Stimulated activated CD8-positive, alpha-beta memory T cell treated with anti-CD3 and anti-CD28 coated beads, Interleukin-4, amount 100 ng/mL, for 1 hour (primary cell): ENCODE measurements around the gene PANK2.

ENCODE experiments used
- DNase-seq, 2 donors: peaks; one replicate each; pipeline ENCODE4 v3.0.0-alpha.2; 2020; ENCODE audit warnings: low read depth in 2 of 2, low spot score in 1 of 2

The PANK2 gene

DNA sequence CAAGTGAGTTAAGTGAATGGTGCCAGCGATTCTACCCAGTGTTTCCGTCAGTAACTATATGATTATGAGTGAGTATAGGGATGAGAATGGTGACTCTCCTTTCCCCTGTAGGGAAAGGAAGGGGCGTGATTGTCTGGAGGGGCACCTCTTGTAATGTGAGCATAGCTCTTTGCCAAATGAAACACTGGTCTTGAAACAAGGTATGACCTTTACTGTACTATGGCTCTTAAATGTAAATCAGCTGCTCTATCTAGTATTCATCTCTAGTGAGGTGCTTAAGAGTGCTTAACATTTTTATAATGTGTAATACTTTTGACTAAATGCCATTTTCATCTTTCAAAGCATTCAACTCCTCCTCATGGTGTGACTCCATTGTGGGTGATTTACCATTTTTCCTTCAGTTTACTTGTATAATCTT lies 11.0 kb downstream of the PANK2 start:
- DNase-seq: no peak

DNA sequence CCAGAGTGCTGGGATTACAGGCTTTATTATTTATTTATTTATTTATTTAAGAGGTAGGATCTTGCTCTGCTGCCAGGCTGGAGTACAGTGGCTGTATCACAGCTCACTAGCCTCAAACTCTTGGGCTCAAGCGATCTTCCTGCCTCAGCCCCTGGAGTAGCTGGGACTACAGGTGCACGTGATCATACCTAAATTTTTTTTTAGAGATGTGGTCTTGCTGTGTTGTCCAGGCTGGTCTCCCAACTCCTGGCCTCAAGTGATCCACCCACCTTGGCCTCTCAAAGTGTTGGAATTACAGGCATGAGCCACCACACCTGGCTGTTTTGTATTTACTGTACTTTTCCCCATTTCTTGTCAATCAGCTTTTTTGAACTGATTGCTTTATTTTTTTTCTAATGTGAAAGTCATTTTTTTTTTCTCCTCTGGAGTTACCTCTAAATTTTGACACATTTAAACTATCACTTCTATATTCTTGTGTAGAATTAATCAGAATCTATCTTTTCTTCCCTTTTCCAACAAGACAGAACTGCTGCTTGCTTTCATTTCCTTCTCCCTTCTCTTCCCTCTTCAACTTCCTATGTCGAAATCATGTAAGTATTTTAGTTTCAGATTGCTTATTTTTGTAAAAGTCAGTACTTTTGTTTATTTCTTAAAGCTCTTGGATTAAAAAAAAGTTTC lies 12.0 kb downstream of the PANK2 start:
- no peak for DNase-seq

DNA sequence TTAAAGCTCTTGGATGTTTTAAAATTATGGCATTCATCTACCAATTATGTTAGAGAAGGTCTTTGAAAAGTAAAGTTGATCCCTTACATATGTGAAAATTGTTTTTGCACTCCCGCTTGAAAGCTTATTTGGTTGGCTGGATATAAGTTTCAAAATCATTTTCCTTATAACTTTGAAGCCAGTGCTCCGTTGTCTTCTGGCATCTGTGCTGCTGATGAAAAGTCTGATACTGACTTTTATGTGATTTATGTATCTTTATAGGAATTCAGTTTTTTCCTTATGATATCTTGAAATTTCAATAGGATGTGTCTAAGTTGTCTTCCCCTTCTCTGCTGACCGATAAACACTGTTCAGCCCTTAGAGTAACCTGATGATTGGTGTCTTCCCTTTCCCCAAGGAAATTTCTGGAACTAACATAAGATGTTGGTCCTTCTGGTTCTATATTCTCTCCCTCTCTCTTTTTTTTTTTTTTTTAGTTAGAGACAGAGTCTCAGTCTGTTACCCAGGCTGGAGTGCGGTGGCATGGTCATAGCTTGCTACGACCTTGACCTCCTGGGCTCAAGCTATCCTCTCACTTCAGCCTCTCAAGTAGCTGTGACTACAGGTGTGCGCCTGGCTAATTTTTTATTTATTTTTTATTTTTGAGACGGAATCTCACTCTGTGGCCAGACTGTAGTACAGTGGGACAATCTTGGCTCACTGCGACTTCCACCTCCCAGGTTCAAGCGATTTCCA lies 12.7 kb downstream of the PANK2 start:
- DNase-seq: no peak

DNA sequence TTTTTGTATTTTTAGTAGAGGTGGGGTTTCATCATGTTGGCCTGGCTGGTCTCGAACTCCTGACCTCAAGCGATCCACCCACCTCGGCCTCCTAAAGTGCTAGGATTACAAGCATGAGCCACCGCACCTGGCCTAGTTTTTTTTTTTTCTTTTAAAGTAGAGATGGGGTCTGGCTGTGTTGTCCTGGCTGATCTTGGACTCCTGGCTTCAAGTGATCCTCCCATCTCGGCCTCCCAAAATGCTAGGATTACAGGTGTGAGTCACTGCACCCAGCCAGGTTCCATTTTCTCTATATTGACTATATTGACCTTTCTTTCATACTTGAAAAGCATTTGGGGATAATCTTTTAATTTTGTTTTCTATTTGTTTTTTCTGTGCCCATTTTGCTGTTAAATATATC lies 13.3 kb downstream of the PANK2 start:
- no peak for DNase-seq

DNA sequence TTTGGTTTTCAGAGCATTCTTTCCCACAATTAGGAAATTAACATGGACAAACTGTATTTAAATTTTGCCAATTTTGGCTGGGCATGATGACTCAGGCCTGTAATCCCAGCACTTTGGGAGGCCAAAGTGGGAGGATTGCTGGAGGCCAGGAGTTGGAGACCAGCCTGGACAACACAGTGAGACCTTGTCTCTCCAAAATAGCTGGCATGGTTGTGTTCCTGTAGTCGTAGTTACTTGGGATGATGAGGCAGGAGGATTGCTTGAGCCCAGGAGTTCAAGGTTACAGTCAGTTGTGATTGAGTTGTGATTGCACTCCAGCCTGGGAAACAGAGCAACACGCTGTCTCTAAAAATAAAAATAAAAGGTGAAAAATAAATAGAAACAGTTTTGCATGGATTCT lies 15.0 kb downstream of the PANK2 start:
- DNase-seq: no peak

DNA sequence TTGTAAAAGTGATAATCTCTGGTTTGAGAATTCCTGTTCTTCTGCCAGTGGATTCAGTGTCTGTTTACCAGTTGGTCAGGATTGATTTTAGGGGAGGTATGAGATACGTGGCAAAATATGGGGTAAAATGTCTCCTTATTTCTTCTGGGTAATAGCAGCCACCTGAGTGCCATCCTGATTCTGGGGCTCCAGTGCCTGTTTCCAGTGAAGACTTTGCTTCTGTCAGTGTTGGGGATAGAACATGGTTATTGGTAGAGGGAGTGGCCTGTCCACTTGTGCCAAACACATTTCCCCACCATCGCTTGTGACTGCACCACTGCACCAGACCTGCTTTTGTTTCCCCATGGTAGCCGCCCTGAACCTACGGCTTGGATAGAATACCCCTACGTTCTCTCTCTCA lies 15.7 kb downstream of the PANK2 start:
- DNase-seq: no peak

DNA sequence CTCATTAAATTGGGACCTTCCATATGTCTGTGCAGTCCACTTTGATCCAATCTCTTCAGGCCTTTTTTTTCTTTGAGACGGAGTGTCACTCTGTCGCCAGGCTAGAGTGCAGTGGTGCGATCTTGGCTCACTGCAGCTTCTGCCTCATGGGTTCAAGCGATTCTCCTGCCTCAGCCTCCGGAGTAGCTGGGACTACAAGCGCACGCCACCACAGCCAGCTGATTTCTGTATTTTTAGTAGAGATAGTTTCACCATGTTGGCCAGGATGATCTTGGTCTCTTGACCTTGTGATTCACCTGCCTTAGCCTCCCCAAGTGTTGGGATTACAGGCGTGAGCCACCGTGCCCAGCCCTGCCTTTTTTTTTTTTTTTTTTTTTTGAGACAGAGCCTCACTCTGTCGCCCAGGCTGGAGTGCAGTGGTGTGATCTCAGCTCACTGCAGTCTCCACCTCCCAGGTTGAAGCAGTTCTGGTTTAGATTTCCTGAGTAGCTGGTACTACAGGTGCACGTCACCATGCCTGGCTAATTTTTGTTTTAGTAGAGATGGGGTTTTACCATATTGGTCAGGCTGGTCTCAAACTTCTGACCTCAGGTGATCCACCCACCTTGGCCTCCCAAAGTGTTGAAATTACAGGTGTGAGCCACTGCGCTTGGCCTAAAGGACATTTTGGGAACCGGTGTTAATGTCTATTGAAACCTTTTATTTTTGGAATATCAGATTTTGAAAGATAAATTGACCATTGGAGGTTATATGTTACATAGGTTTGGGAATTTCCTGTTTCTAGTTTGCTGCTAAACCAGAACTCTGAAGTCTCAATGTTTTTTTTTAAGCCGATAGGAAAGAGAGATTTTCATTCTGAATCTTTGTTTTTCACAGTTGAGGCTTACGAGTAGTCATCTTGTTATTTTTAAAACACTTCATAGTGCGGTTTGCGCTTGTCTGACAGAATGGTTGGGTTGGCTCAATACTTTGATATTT lies 17.8 kb downstream of the PANK2 start:
- DNase-seq: peak in 1 of 2 donors; percentile 9

DNA sequence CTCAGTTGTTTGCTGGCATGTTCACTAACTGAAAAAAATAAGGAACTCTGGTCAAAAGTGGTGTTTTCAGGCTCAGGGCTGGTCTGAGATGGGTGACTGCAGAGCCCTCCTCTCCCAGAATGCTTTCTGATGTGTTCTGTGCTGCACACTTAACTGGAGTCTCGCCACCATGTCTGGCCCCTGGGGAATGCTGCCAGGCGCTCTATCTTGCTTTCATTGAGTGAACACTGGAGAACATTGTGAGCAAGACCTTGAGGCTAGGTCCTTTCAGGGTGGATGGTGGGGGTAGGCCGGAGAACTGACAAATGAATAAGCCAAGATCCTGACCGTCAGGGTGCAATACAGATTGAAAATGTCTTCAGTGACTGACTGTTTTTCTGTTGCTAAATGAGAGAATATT lies 19.5 kb downstream of the PANK2 start:
- no peak for DNase-seq

DNA sequence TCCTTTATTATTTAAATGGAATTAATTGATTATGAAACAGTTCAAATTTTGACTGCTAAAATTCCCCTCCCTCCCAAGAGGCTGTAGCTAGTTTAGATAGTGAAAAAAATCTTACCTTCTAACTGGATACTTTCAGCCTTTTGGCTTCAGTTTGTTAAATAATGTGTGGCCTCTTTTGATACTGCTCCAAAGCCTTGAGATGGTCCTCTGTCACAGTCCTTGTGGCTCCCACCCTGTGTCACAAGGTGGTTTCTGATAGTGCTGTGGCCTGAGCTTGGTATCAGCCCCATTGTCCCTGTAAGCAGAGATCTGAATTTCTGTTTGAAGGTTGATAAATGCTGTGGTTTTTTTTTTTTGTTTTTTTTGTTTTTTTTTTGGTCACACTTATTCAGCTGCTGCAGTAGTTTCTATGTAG lies 20.8 kb downstream of the PANK2 start:
- DNase-seq: no peak

DNA sequence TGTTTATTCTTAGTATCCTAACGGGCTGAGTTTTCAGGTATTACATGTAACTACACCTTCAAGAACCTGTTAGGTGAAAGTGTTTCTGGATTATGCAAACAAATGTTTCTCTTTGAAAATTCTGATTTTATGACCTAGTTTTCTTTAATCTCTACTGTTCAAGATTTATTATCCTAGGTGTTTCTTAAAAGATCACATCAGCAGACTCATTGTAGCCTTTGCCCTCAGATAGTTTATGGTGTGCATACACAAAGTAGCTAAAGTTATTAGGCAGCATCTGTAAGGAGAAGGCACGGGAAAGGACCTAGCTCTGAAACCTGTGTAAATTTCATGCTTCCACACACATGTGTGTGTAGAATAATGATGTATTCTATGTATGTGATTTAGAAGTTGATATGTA lies 21.7 kb downstream of the PANK2 start:
- DNase-seq: no peak

DNA sequence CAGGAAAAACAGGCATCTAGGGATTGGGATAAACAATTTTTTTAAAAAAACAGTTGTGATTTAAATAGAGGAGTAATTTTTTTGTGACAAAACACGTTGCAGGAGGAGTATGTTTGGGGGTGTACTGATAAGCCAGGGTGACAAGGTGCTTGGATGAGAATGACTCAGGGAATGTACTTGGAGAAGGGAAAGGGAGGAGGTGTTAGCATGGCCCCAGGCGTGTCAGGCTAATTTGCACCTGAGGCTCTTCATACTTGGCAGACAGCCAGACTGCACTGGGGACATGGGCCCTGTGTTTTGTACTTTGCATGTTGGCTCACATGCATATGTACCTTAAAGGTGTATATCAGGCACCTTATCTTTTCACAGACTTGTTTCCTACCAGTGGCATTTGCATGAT lies 22.8 kb downstream of the PANK2 start:
- no peak for DNase-seq

DNA sequence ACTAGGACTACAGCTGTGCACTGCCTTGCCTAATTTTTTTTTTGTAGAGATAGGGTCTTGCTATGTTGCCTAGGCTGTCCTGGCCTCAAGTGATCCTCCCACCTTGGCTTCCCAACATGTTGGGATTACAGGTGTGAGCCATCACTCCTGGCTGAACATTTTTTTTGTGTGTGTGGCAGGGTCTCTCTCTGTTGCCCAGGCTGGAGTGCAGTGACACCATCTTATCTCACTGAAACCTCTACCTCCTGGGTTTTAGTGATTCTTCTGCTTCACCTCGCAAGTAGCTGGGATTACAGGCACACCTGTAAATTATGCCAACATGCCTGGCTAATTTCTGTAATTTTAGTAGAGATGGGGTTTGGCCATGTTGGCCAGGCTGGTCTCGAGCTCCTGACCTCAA lies 25.3 kb downstream of the PANK2 start:
- DNase-seq: no peak

DNA sequence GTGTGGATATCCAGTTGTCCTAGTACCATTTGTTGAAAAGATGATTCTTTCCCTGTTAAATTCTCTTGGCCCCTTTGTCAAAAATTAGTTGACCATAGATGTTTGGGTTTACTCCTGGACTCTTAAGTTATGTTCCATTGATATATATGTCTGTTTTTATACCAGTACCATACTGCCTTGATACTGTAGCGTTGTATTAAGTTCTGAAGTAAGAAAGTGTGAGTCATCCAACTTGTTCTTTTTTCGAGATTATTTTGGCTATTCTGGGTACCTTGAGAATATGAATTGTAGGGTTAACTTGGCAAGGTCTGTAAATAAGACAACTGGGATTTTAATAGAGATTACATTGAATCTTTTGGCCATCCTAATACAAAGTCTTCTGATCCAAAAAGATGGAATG lies 26.5 kb downstream of the PANK2 start:
- DNase-seq: no peak

DNA sequence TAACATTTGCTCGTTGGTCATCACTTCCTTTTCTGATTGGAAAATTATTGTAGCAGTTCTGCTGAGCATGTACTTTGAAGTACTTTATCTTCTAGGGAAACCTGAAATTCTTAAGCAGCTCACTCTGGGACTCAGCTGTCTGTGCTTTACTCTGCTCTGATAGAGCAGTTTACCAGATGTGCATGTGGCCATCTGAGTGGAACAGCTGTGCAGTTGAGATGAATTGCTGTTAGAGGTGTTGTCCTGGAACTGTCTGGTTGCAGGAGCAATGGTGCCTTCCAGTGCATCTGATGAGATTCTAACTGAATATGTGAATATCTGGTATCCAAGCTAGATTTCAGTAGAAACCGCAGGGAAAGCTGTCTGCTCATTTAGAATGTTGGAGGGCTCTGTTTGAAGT lies 27.2 kb downstream of the PANK2 start:
- no peak for DNase-seq

DNA sequence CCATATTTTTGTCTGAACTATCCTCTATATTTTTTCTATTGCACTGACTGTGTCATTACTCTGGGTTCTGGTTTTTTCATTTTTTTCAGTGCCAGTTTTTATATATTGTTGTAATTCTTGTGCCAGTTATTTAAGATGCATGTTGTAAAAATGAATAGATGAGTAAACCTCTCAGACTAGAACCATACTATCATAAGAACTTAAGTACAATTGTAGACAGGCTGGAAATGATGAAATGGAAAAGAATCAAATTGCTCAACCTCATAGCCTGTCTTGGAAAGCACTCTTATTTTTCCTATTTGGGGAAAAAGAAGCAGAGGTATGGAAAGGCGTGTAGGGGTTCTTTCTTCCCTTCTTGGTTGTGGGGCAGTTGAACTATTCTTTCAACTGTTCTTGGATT lies 30.2 kb downstream of the PANK2 start:
- no peak for DNase-seq

DNA sequence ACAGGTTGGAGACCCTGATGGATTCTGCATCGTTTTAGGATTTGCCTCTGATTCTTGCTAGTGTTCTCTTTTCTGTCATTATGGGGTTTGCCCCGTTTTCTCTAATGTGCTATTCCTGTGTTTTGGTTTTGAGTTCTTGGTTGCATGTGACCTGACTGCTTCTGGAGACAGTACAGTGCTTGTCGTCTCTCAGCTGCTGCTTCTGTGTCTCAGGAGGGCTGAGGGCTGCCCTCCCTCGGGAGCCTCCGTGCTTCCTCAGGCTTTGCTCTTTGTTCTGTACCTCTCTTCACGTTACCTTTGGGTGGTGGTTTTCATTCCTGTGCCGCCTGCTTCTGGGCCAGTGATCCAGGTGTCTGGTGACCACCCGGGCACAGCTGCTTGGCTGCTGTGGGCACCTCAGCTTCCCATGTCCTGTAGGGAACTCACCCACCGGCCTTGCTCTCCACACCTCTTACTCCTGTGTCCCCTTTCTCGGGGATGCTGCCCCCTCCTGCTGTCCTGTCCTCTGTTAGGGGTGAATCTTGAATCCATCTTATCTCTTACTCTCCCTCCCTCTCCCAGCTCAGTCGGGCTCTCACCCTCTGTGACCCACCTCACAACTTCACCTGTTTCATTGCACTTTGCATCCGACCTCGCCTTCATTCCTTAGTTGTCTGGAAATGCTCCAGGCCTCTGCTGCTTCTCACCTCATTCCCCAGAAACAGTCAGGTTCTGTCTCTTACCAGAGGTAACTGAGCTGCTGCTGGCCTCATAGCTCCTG lies 33.2 kb downstream of the PANK2 start:
- no peak for DNase-seq

DNA sequence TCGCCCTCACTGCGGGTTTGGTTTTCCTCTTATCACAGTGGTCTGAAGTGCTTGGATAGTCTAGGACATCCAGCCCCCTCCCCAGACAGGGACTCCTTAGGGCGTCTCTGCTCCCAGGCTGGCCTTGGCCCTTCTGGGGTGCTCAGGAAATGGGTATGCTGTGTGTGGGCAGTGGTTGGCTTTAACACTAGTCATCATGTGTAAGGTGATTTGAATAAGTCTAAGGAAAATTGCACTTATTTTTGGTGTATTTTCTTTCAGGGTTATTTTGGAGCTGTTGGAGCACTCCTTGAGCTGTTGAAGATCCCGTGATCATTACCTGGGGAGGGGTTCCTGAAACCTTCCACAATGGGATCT lies 33.8 kb downstream of the PANK2 start:
- no peak for DNase-seq

DNA sequence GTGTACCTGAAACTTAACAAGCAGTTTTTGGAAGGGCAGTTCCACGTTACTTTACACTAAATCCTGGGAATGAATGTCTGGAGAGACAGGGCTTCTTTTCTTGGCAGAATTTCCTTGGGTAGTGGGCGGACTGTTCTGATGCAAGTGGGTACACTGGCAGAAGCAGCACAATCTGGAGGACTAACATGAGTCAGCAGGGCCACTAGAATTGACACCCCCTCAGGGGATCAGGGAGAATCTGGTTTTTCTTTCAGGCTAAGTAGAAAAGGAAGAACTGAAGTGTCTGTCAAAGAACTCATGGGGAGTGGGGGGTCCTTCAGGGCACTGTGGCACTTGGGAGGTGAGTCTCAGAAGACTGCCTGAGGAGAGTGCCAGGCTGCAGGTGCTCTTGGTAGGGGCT lies 34.6 kb downstream of the PANK2 start:
- no peak for DNase-seq

DNA sequence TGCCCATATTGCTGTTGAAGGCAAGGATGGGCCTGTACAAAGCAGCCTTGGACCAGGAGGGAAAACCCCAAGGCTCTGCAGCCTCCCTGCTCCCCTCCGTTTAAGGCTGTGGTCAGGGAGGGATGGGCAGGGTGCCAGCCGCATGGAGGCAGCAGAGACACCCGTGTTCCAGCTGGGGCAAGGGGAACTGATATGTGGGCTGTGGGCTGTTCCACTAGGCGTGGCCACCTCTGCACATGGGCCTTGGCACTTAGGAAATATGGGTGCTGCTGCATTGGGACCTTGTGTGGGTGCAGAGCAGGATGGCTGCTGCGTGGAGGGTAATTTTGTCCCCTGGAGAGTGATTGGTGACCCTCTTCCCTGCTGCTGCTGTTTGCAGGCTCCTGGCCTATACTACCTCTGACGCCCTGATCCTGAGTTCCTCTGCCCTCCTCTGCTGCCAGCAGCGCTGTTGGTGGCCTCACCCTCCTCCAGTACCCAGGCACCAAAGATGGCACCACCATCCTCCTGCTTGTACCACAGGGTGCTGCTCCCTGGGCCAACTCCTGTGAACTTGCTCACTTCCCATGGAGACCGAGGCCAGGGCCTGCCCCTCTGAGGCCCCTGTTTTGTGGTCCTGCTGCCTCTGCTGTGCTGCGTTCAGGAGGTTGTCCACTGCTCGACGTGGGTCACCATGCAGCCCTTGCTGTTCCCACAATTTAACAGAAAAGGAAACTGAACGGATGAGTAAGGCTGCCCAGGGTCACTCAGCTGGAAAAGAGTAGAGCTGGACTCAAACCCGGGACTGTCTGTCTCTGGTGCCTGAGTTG lies 35.3 kb downstream of the PANK2 start:
- no peak for DNase-seq

DNA sequence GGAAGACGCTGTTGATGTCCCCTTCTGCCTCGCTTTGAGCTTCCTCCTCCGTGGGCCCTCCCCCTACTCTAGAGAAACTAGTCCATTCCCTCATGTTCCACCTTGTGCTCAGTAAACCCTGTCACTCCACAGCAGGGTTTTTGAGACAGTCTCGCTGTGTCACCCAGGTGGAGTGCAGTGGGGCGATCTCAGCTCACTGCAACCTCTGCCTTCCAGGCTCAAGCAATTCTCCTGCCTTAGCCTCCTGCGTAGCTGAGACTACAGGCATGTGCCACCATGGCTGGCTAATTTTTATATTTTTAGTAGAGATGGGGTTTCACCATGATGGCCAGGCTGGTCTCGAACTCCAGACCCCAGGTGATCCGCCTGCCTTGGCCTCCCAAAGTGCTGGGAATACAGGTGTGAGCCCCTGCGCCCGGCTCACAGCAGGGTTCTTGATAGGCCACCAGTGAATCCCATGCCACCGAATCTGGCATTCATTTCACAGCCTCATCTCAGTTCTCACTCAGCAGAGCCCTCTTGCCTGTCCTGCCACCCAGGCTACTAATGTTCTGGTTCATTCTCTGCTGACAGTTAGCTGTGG lies 36.0 kb downstream of the PANK2 start:
- no peak for DNase-seq
